ENCODE results near the gene DOK5.

GRCh38 chr20:54550776-54551396 lies 75.5 kb downstream of the DOK5 start:
- TF ChIP-seq ESRRA (IDR thresholded peaks at IDR 0.05; ENCODE audit: low read length) (no peak), CTCF (IDR thresholded peaks at IDR 0.05 in 2 of 3, conservative IDR thresholded peaks at IDR 0.05 in 1 of 3; ENCODE audit: control insufficient read depth in 2 of 3, extremely low read depth in 1 of 3, insufficient read depth in 1 of 3, low read depth in 3 of 3, low read length in 3 of 3) (no peak), MAX (IDR thresholded peaks at IDR 0.05; ENCODE audit: low read depth, low read length) (no peak), ZBTB40 (IDR thresholded peaks at IDR 0.05; ENCODE audit: borderline replicate concordance) (no peak), SPI1 (IDR thresholded peaks at IDR 0.05; ENCODE audit: borderline replicate concordance, insufficient read depth, low read depth, low read length) (no peak), POLR2A (IDR thresholded peaks at IDR 0.05; ENCODE audit: low read depth, low read length) (no peak)
